ENCODE measurements around the gene AIMP1. TPM values are rescaled to one million over a fixed set of nuclear protein-coding genes. Genes with fewer than 3 reads are reported as not detected.

The AIMP1 gene
- total and polyA plus RNA-seq, 9 donors, result 37.3 to 49.7 (median 45.1) TPM

DNA sequence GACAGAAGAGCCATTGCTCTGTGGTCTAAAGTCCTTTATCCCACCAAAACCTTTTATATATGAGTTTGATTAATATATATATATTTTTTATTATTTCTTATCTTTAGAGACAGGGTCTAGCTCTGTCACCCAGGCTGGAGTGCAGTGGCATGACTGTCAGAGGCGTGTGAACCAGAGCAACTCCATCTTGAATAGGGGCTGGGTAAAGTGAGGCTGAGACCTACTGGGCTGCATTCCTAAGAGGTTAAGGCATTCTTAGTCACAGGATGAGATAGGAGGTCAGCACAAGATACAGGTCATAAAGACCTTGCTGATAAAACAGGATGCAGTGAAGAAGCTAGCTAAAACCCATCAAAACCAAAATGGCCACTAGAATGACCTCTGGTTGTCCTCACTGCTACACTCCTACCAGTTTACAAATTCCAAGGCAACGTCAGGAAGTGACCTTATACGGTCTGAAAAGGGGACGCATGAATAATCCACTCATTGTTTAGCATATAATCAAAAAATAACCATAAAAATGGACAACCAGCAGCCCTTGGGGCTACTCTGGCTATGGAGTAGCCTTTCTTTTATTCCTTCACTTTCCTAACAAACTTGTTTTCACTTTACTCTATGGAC, 10.8 kb upstream of the AIMP1 start:
- no peaks in the 10 kb centered on the region for H3K9me3 ChIP-seq (replicated peaks; ENCODE audit: control insufficient read depth, low read depth, low read length)
- 100% methylated on average over 2 of the region's 4 CpGs for WGBS (ENCODE audit: insufficient coverage)
- H3K27me3 ChIP-seq (ENCODE audit: control insufficient read depth, insufficient read depth, low read length), result no peaks in the 10 kb centered on the region
- no peak for DNase-seq
- peaks cover 14% of the 10 kb centered on the region for H3K36me3 ChIP-seq (ENCODE audit: control insufficient read depth, insufficient read depth, low read length)
- H3K4me3 ChIP-seq (ENCODE audit: low read length), result no peak overlapping the region
- H3K27ac ChIP-seq (ENCODE audit: low read length), result no peak overlapping the region
- no peaks in the 10 kb centered on the region for H3K4me1 ChIP-seq (ENCODE audit: control insufficient read depth, insufficient read depth, low read length)

GRCh38 chr4:106306561-106306960, 9.8 kb upstream of the AIMP1 start:
- H3K36me3 ChIP-seq (ENCODE audit: control insufficient read depth, insufficient read depth, low read length), result peaks cover 11% of the 10 kb centered on the region
- no peak overlapping the region for H3K4me3 ChIP-seq (ENCODE audit: low read length)
- H3K27ac ChIP-seq (ENCODE audit: low read length), result no peak overlapping the region
- no peaks in the 10 kb centered on the region for H3K27me3 ChIP-seq (ENCODE audit: control insufficient read depth, insufficient read depth, low read length)
- H3K9me3 ChIP-seq (replicated peaks; ENCODE audit: control insufficient read depth, low read depth, low read length), result no peaks in the 10 kb centered on the region
- no peak for DNase-seq
- no peaks in the 10 kb centered on the region for H3K4me1 ChIP-seq (ENCODE audit: control insufficient read depth, insufficient read depth, low read length)

DNA sequence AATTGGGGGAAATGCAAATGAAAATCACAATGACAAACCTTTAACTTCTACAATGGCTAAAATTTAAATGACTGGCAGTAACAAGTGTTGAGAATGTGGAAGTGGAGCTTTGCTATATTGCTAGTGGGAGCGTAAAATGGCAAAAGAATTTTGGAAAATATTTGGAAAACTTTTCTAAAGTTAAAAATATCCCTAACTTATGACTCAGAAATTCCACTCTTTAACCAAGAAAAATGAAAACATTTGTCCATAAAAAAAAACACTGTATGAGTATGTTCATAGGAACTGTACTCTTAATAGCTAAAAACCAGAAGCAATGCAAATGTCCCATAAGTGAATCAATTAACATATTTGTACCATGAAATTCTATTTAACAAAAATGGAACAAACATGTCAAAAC, 4.0 kb upstream of the AIMP1 start:
- peak; percentile 46 for DNase-seq
- no peaks in the 10 kb centered on the region for H3K27me3 ChIP-seq (ENCODE audit: control insufficient read depth, insufficient read depth, low read length)
- no peak overlapping the region for H3K4me3 ChIP-seq (ENCODE audit: low read length)
- H3K9me3 ChIP-seq (replicated peaks; ENCODE audit: control insufficient read depth, low read depth, low read length), result no peaks in the 10 kb centered on the region
- H3K36me3 ChIP-seq (ENCODE audit: control insufficient read depth, insufficient read depth, low read length), result peaks cover 3% of the 10 kb centered on the region
- peaks cover 6% of the 10 kb centered on the region for H3K4me1 ChIP-seq (ENCODE audit: control insufficient read depth, insufficient read depth, low read length)
- peak overlapping the region; percentile 43 for H3K27ac ChIP-seq (ENCODE audit: low read length)
- WGBS (ENCODE audit: insufficient coverage), result no CpG with 5 or more reads among the region's 1 CpG

GRCh38 chr4:106312997-106313522, 3.3 kb upstream of the AIMP1 start:
- H3K27me3 ChIP-seq (ENCODE audit: control insufficient read depth, insufficient read depth, low read length), result no peaks in the 10 kb centered on the region
- whole genome bisulfite sequencing (ENCODE audit: insufficient coverage), result 60% methylated on average over 1 of the region's 3 CpGs
- no peaks in the 10 kb centered on the region for H3K9me3 ChIP-seq (replicated peaks; ENCODE audit: control insufficient read depth, low read depth, low read length)
- H3K4me1 ChIP-seq (ENCODE audit: control insufficient read depth, insufficient read depth, low read length), result peaks cover 10% of the 10 kb centered on the region
- no peak for DNase-seq
- H3K36me3 ChIP-seq (ENCODE audit: control insufficient read depth, insufficient read depth, low read length), result peaks cover 3% of the 10 kb centered on the region
- H3K4me3 ChIP-seq (ENCODE audit: low read length), result no peak overlapping the region
- no peak overlapping the region for H3K27ac ChIP-seq (ENCODE audit: low read length)

DNA sequence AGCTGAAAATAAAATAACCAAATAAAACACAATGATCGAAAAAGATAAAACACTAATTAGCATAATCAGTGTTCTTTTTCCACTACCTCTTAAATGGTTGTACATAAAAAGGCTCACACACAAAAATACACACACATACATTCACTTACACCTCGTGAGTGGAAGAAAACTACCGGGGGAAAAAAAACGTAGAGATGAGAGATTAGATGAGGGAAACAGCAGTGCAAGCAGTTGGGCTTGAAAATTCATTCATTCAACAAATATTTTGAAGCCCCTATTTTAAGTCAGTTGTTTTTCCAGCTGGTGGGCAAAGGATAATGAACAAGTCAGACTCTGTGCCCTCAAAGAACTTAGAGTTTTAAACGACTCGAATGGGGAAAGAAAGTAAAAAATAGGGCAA, 1.4 kb upstream of the AIMP1 start:
- Histone ChIP-seq H3K9me3 (replicated peaks; ENCODE audit: control insufficient read depth, low read depth, low read length) (no peaks in the 10 kb centered on the region), H3K4me3 (ENCODE audit: low read length) (peak overlapping the region; percentile 68), H3K27ac (ENCODE audit: low read length) (no peak overlapping the region), H3K27me3 (ENCODE audit: control insufficient read depth, insufficient read depth, low read length) (no peaks in the 10 kb centered on the region), H3K36me3 (ENCODE audit: control insufficient read depth, insufficient read depth, low read length) (no peaks in the 10 kb centered on the region), H3K4me1 (ENCODE audit: control insufficient read depth, insufficient read depth, low read length) (peaks cover 10% of the 10 kb centered on the region)
- DNase-seq, result no peak
- no CpG with 5 or more reads among the region's 6 CpGs for WGBS (ENCODE audit: insufficient coverage)

DNA sequence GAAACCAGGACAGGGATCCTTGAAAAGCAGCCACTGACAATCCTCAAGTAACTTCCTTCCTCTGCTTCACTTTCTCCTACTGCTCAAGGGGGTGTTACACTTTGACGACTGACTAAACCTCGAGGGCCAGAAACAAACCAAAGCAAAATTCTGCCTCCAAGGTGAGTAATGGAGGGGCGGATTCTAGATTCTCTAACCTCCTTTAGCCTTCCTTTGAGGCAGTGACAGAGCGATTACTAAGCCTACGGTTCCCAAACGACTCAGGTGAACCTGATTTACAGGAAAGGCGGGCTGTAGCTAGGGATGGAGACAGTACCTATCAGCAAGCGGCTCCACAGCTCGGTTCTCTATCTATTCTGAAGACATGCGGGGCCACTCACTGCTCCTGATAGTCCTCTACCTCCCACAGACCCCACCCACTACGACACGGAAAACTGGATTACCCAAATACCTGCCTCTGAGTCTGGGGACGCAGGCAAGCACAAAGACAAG, 828 bp upstream of the AIMP1 start:
- peak; percentile 23 for DNase-seq
- Histone ChIP-seq H3K9me3 (replicated peaks; ENCODE audit: control insufficient read depth, low read depth, low read length) (no peaks in the 10 kb centered on the region), H3K4me1 (ENCODE audit: control insufficient read depth, insufficient read depth, low read length) (peaks cover 10% of the 10 kb centered on the region), H3K27me3 (ENCODE audit: control insufficient read depth, insufficient read depth, low read length) (no peaks in the 10 kb centered on the region), H3K36me3 (ENCODE audit: control insufficient read depth, insufficient read depth, low read length) (no peaks in the 10 kb centered on the region), H3K4me3 (ENCODE audit: low read length) (peak overlapping the region; percentile 68), H3K27ac (ENCODE audit: low read length) (peak overlapping the region; percentile 99)
- 0% methylated on average over 2 of the region's 13 CpGs for WGBS (ENCODE audit: insufficient coverage)

GRCh38 chr4:106316773-106317409, 541 bp downstream of the AIMP1 start:
- peak; percentile 15 for DNase-seq
- peaks cover 3% of the 10 kb centered on the region for H3K36me3 ChIP-seq (ENCODE audit: control insufficient read depth, insufficient read depth, low read length)
- peaks cover 10% of the 10 kb centered on the region for H3K4me1 ChIP-seq (ENCODE audit: control insufficient read depth, insufficient read depth, low read length)
- peak overlapping the region; percentile 68 for H3K4me3 ChIP-seq (ENCODE audit: low read length)
- H3K27ac ChIP-seq (ENCODE audit: low read length), result peak overlapping the region; percentile 99
- WGBS (ENCODE audit: insufficient coverage), result 1% methylated on average over 7 of the region's 13 CpGs
- no peaks in the 10 kb centered on the region for H3K9me3 ChIP-seq (replicated peaks; ENCODE audit: control insufficient read depth, low read depth, low read length)
- H3K27me3 ChIP-seq (ENCODE audit: control insufficient read depth, insufficient read depth, low read length), result no peaks in the 10 kb centered on the region

DNA sequence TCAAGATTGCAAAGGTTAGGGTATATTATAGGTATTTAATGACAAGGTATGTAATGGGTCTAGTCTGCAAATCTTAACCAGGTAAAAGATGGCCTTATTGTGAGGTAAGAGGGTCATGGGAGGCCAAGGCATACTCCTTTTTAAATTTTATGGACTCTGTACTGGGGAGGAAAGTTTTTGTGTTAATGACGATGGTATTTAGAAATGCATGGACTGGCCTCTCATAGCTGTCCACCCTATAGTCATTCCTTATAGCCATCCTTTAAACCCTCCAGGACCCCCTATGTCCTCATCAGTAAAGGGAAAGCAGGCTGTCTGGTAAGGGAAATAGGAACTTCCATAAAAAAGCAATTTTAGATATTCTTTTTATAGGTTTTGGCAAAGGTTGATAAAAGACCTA, 1.5 kb downstream of the AIMP1 start:
- H3K4me1 ChIP-seq (ENCODE audit: control insufficient read depth, insufficient read depth, low read length), result peaks cover 10% of the 10 kb centered on the region
- peaks cover 3% of the 10 kb centered on the region for H3K36me3 ChIP-seq (ENCODE audit: control insufficient read depth, insufficient read depth, low read length)
- no peaks in the 10 kb centered on the region for H3K27me3 ChIP-seq (ENCODE audit: control insufficient read depth, insufficient read depth, low read length)
- no peak for DNase-seq
- H3K4me3 ChIP-seq (ENCODE audit: low read length), result no peak overlapping the region
- no peak overlapping the region for H3K27ac ChIP-seq (ENCODE audit: low read length)
- no peaks in the 10 kb centered on the region for H3K9me3 ChIP-seq (replicated peaks; ENCODE audit: control insufficient read depth, low read depth, low read length)
- no CpG with 5 or more reads among the region's 1 CpG for WGBS (ENCODE audit: insufficient coverage)

DNA sequence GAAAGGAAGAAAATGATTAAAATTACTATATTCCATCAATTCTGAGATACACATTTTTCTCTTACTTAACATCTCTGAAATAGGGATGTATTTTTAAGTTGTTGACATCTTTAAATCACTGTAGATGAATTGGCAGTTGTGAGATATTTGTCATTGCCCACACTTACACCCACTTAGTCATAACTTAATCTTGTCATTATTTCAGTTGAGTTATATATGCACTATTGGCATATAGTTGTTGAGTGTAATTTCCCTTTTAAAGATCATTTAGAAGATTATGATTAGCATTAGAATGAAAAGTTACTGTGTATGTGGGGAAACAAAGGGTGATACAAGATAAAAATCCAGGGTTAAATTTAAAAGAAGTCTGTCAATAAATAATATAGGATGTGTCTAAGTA, 2.2 kb downstream of the AIMP1 start:
- H3K4me3 ChIP-seq (ENCODE audit: low read length), result no peak overlapping the region
- H3K36me3 ChIP-seq (ENCODE audit: control insufficient read depth, insufficient read depth, low read length), result peaks cover 3% of the 10 kb centered on the region
- no peak overlapping the region for H3K27ac ChIP-seq (ENCODE audit: low read length)
- H3K9me3 ChIP-seq (replicated peaks; ENCODE audit: control insufficient read depth, low read depth, low read length), result no peaks in the 10 kb centered on the region
- DNase-seq, result no peak
- no peaks in the 10 kb centered on the region for H3K27me3 ChIP-seq (ENCODE audit: control insufficient read depth, insufficient read depth, low read length)
- H3K4me1 ChIP-seq (ENCODE audit: control insufficient read depth, insufficient read depth, low read length), result peaks cover 10% of the 10 kb centered on the region

DNA sequence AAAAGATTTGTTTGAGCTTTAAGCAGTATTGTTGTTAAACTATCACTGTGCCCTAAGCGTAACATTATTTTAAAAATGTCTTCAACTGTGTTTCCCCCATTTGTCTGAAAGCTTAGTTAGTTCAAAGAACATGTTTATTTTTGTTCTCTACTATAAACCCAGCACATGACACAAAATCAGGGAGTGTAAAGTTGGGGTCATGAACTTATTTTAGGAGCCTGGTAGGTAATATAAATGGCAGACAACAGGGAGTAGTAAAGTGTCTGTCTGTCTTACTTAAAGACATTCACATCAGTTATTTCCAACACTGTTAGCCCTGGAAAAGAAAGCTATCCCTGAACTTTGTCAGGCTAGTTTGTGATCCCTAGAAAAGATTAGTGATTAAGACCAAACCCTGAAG, 3.9 kb downstream of the AIMP1 start:
- Histone ChIP-seq H3K9me3 (replicated peaks; ENCODE audit: control insufficient read depth, low read depth, low read length) (no peaks in the 10 kb centered on the region), H3K36me3 (ENCODE audit: control insufficient read depth, insufficient read depth, low read length) (peaks cover 3% of the 10 kb centered on the region), H3K4me3 (ENCODE audit: low read length) (no peak overlapping the region), H3K27ac (ENCODE audit: low read length) (no peak overlapping the region), H3K4me1 (ENCODE audit: control insufficient read depth, insufficient read depth, low read length) (peaks cover 7% of the 10 kb centered on the region), H3K27me3 (ENCODE audit: control insufficient read depth, insufficient read depth, low read length) (no peaks in the 10 kb centered on the region)
- no peak for DNase-seq
- no CpG with 5 or more reads among the region's 1 CpG for WGBS (ENCODE audit: insufficient coverage)

Data from muscle of leg (tissue), 11 donors.